Left ventricle myocardium superior (tissue), 1 donor: ENCODE results near the gene ABHD1. TPM values are rescaled to one million over a fixed set of nuclear protein-coding genes. Genes with fewer than 3 reads are reported as not detected.
A peak's percentile ranks its signal among the peaks of the same experiment; 100 is the strongest.
"Not testable (repeated sequence)": the region's sequence is repeated elsewhere in the genome, so short reads cannot be mapped to it uniquely, and the experiment has no call there.

Experiments used
- ATAC-seq: fragments of 200-7000 bp; cut with Tn5 transposase; one replicate; pipeline ENCODE4 v1.9.1; 2020; ENCODE audit warnings: mild to moderate bottlenecking, moderate library complexity
- DNase-seq: peaks from one replicate; pipeline ENCODE4 v3.0.0-alpha.2; 2020
- intact Hi-C: fragments of 100-400 bp; cut with micrococcal nuclease; formaldehyde crosslinking; loops from one replicate; pipeline ENCODE4 v1.11.0; 2022
- total RNA-seq: library from RNA; stranded (reverse); fragmentation: NEBNext Ultra II Directional; extraction: Animal tissue kit (Norgen Biotek cat#: 25700); gene quantifications from one replicate; pipeline ENCODE4 v1.2.1, GENCODE V29; 2021
- donor health status: DM: no; HTN: yes; CAD: no; lungs with severe emphysema.

Gene ABHD1
- total RNA-seq, 1 donor from 2014 or later = 2.0 TPM

GRCh38 chr2:27099334-27099955 is 24.2 kb upstream of the ABHD1 start:
- DNase-seq (no peak), ATAC-seq (no peak)
- intact Hi-C loops = loop anchor here (10.0 kb wide), 2 partner anchors 85 to 185 kb away; partner anchors contain the start of gene TRIM54

GRCh38 chr2:27100036-27100435 is 23.6 kb upstream of the ABHD1 start:
- intact Hi-C loops = no loop called here
- ATAC-seq (no peak), DNase-seq (no peak)

DNA sequence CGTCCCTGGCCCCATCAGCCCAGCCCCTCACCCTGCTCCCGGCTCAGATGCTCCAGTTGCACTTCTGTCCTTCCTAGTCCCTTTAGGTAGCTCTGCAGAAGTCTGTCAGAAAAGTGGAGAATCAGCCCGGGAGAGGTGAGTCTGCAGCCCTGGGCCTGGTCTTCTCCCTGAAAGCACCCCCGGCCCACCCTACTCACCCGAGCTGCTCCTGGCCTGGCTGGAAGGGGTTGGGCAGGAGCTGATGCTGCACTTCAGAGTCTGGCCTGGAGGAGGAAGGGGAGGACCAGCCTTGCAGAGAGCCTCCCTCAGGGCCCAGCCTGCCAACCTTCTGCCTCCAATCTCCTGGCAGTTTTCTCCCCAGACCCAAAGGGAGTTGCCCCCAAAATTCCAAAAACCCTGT is 21.3 kb upstream of the ABHD1 start:
- no peak for DNase-seq
- ATAC-seq = no peak
- intact Hi-C loops = no loop called here

GRCh38 chr2:27105981-27106380 is 17.6 kb upstream of the ABHD1 start:
- ATAC-seq (no peak), DNase-seq (no peak)

GRCh38 chr2:27108221-27108620 is 15.4 kb upstream of the ABHD1 start:
- ATAC-seq (no peak), DNase-seq (no peak)
- intact Hi-C loops = no loop called here

More at GRCh38 chr2:27105981-27106380, 17.6 kb upstream of the ABHD1 start:
- intact Hi-C loops = no loop called here

- intact Hi-C loops = no loop called here
- no peak for DNase-seq
- ATAC-seq = no peak
These were observed 14.5 kb upstream of the ABHD1 start for GRCh38 chr2:27109083-27109482.

- DNase-seq, intact Hi-C loops, ATAC-seq: not testable (repeated sequence)
These were observed 12.8 kb upstream of the ABHD1 start for GRCh38 chr2:27110603-27111352.

DNA sequence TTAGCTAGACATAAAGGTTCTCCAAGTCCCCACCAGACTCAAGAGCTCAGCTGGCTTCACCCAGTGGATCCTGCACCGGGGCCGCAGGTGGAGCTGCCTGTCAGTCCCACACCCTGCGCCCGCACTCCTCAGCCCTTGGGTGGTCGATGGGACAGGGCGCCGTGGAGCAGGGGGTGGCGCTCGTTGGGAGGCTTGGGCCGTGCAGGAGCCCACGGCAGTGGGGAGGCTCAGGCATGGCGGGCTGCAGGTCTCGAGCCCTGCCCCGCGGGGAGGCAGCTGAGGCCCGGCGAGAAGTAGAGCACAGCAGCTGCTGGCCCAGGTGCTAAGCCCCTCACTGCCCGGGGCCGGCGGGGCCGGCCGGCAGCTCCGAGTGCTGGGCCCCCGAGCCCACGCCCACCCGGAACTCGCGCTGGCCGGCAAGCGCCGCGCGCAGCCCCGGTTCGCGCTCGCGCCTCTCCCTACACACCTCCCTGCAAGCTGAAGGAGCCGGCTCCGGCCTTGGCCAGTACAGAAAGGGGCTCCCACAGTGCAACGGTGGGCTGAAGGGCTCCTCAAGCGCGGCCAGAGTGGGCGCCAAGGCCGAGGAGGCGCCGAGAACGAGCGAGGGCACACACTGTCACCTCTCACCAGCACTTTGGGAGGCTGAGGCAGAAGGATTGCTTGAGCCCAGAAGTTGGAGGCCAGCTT is 12.1 kb upstream of the ABHD1 start:
- intact Hi-C loops, DNase-seq, ATAC-seq: not testable (repeated sequence)

GRCh38 chr2:27115519-27115918 is 8.1 kb upstream of the ABHD1 start:
- intact Hi-C loops = no loop called here
- no peak for DNase-seq
- ATAC-seq = no peak

- ATAC-seq (no peak), DNase-seq (no peak)
- intact Hi-C loops = no loop called here
These were observed 5.6 kb upstream of the ABHD1 start for GRCh38 chr2:27117995-27118524.

DNA sequence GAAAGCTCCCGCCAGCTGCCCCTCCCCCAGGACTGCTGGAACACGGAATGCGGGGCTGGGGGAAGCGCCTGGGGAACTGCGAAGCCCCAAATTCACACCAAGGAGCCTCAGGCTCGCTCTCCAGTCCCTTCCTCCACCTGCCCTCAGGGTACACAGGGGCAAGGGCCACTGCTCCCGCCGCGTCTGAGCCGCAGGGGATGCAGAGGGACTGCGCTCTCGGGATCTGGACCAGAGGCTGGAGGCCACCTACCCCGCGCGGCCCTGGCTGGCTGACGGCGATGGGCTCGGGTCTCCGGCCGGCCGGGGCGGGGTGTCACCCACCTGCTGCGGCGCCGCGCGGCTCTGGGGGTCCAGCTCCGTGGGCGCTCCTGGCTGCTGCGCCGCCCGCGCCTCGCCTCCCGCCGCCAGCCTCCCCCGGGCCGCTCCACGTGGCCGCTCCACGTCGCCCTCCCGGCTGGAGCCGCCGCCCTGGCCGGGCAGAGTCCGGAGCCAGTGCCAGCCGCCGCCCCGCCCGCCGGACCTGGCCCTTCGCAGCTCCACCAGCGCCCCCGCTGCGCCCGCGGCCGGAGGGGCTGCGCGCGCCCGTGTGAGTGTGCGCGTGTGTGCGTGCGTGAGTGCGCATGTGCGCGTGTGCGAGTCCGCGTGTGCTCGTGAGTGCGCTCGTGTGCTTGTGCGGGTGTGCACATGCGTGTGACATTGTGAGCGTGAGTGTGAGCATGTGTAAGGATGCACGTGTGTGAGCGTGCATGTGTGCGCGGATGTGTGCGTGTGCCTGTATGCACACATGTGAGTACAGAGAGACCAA is 4.9 kb upstream of the ABHD1 start, which contains the start of gene CGREF1:
Gene CGREF1, minus strand, starts transcription at position 604 of the 805 bp plus-strand sequence. CDS start 14,762 bp downstream, outside the sequence.
- DNase-seq = no peak
- intact Hi-C loops = no loop called here
- no peak for ATAC-seq

- ATAC-seq, DNase-seq, intact Hi-C loops: not testable (repeated sequence)
These were observed 4.3 kb upstream of the ABHD1 start for GRCh38 chr2:27119330-27119670.

DNA sequence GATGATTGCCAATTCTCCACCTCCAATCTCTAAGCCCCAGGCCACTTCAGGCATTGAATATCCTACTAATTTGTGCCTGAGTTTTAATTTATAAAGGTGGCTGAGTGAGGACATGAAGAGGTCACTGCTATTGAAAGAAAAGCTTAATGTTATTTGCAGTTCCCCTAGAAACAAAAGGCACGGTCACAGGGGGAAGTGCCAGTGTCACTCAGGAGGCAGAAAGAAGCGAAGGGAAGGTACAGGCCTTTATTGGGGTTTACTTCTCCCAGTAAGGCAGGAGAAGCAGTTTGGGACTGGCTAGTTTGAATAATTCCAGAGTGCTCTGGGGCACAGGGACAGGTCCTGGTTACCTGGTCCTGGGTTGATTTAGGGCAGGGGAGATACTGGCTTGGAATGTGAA is 1.7 kb upstream of the ABHD1 start:
- no peak for DNase-seq
- no peak for ATAC-seq
- intact Hi-C loops = no loop called here

DNA sequence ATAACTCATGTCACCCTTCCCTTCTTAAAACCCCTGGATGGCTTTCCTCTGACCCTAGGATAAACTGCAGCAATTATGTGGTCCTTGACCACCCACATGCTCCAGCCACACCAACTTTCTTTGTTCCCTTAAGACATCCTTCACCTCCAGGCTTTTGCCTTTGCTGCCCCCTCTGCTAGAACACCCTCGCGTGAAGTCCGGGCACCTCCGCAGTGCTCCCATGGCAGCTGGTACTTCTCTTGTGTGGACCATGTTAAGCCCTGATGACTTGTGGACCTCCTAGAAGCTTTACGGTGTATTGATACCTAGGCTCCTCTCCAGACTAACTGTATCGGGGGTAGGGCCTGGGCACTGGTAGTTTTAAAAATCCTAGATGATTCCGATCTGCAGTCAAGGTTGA is 824 bp upstream of the ABHD1 start:
- intact Hi-C loops = no loop called here
- no peak for DNase-seq
- no peak for ATAC-seq

GRCh38 chr2:27125104-27125503 is 1.5 kb downstream of the ABHD1 start:
- intact Hi-C loops = no loop called here
- ATAC-seq (no peak), DNase-seq (no peak)

DNA sequence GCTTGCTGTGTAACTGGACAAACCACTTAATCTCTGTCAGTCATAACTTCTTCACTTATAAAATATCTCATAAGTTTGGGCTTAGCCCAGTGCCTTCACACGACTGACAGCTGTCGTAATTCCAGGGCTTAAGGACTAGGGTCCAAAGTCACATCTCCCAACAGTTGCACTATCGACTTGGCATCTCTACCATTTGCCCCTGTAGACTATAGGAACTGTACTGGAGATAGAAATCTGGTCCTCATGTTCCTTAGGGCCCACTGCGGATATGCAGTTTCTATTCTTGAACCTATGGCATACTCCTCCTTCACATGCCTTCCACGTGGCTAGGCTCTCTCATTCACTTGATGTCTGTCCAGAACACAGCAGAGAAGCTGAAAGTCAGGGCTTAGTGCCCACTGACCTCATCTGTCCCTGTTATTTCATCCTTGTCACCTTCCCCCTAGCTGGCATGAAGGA is 2.7 kb downstream of the ABHD1 start:
- ATAC-seq = peak; percentile 57
- DNase-seq = no peak
- intact Hi-C loops = no loop called here

DNA sequence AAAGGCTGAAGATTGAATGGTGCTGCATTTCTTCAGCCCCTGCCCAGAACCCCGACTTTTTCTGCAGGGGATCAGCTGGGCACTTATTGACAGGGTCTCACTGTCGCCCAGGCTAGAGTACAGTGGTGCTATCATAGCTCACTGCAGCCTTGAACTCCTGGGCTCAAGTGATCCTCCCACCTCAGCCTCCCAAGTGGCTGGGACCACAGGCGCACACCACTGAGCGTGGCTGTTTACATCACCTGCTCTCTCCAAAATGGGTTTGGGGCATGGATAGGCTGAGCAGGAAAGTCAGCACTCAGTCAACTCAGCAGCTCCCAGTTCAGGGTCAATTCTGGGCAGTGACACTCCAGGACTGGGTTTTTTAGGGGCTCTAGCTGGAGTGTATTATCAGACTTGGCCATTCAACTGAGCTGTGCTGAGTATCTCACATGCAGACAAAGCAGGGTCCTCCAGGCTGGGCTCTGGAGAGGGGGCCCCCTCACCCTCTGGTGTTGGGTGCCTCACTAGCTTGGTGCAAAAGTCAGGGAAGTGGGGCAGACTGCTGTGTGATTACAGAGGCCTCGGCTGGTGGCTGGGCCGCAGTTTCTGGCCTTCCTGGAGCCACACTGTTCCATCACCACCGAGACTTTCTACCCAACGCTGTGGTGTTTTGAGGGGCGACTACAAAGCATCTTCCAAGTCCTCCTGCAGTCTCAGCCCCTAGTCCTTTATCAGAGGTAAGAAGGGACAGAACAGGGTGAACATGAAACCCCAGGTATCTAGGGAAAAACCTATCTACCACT is 4.5 kb downstream of the ABHD1 start:
- no peak for ATAC-seq
- DNase-seq = no peak
- intact Hi-C loops = no loop called here
